Retinal pigment epithelial cell (primary cell): ENCODE results near the gene SHC3.

ENCODE experiments used
- DNase-seq: peaks from one replicate; pipeline ENCODE4 v3.0.0-alpha.2; 2010; ENCODE audit warnings: low read depth
- H3K4me3 ChIP-seq: 2 replicates; pipeline ENCODE4 v1.5.1; 2011; ENCODE audit warnings: mild to moderate bottlenecking, low read length, control low read depth, moderate library complexity
- CTCF ChIP-seq: conservative IDR thresholded peaks from 2 replicates; pipeline ENCODE4 v1.5.1; 2011; ENCODE audit warnings: low read depth, low read length, control low read depth, inconsistent platforms

The SHC3 gene

GRCh38 chr9:88971131-88971960 is 207.3 kb downstream of the SHC3 start:
- no peak overlapping the region for H3K4me3 ChIP-seq
- TF ChIP-seq CTCF = no peak
- no peak for DNase-seq

GRCh38 chr9:88969646-88970373 is 208.8 kb downstream of the SHC3 start:
- no peak overlapping the region for H3K4me3 ChIP-seq
- TF ChIP-seq CTCF = no peak
- DNase-seq = no peak

GRCh38 chr9:88968799-88969198 is 209.8 kb downstream of the SHC3 start:
- no peak for DNase-seq
- TF ChIP-seq CTCF = no peak
- H3K4me3 ChIP-seq = no peak overlapping the region

GRCh38 chr9:88966894-88967676 is 211.5 kb downstream of the SHC3 start:
- no peak for DNase-seq
- TF ChIP-seq CTCF = no peak
- H3K4me3 ChIP-seq = no peak overlapping the region

DNA sequence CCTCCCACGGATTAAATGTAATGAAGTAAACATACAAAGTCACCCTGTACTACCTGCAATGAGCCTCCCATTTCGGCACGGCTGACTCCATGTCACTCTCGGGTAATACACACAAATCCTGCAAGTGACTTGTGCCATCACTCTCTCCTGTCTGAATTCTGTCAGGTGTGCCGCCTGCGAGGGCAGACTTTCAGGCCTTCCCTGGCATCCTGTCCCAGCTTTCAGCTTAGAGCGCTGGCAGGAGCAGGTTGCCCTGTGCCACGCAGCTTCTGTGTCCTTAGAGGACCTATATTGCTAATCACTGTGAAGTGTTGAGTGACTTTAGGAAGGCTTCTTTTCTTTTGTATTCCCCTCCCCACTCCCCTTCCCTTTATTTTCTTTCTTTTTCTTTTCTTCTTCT is 213.1 kb downstream of the SHC3 start:
- TF ChIP-seq CTCF = no peak
- no peak overlapping the region for H3K4me3 ChIP-seq
- DNase-seq = no peak

GRCh38 chr9:88960632-88961031 is 218.0 kb downstream of the SHC3 start:
- no peak for TF ChIP-seq CTCF
- DNase-seq = no peak
- no peak overlapping the region for H3K4me3 ChIP-seq
